ENCODE measurements around the gene SLC9A3.

DNA sequence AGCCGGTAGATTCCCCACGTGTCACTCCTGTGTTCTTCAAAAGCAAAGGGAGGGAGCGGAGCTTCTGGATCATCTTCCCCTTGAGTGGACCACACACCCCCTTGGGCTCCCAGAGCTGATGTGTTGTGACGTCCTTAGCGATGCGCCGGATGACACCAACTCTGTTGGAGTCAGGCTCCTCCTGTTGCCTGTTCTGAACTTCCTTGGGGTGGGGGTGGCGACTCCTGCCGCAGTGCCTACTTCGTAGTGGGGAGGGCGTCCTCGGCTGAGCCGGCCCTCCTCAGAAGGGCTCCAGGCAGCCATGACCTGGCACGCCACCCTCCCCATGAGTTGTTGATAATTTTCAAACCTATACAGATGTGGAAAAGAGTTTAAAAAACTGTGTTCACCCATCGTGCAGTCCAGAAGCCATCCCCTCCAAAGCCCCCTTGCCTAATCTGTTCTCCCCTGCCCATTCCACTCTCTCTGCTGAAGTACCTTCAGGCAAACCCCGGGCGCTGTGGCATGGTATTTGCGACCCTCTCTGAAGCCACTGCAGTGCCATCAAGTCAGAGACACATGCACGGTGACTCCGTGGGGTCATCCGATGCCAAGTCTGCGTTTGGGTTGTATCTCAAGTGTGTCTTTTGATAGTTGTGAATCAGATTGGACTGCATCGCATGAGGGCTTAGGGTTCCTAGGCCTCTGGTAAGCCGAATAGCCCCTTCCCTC, 64.5 kb downstream of the SLC9A3 start:
- TF ChIP-seq CEBPB (IDR thresholded peaks at IDR 0.05) (no peak), FOXM1 (IDR thresholded peaks at IDR 0.05; ENCODE audit: borderline replicate concordance, low read depth) (no peak), EP300 (IDR thresholded peaks at IDR 0.05; ENCODE audit: borderline replicate concordance) (no peak), TAF1 (IDR thresholded peaks at IDR 0.05; ENCODE audit: low read depth) (no peak), YY1 (IDR thresholded peaks at IDR 0.05; ENCODE audit: low read depth) (no peak), NFIC (IDR thresholded peaks at IDR 0.05) (no peak), ZBTB7A (IDR thresholded peaks at IDR 0.05; ENCODE audit: low read depth) (no peak), CREB1 (IDR thresholded peaks at IDR 0.05; ENCODE audit: low read depth) (no peak), RAD21 (IDR thresholded peaks at IDR 0.05; ENCODE audit: low read depth) (no peak)
- TF ChIP-seq, protein P1, sequence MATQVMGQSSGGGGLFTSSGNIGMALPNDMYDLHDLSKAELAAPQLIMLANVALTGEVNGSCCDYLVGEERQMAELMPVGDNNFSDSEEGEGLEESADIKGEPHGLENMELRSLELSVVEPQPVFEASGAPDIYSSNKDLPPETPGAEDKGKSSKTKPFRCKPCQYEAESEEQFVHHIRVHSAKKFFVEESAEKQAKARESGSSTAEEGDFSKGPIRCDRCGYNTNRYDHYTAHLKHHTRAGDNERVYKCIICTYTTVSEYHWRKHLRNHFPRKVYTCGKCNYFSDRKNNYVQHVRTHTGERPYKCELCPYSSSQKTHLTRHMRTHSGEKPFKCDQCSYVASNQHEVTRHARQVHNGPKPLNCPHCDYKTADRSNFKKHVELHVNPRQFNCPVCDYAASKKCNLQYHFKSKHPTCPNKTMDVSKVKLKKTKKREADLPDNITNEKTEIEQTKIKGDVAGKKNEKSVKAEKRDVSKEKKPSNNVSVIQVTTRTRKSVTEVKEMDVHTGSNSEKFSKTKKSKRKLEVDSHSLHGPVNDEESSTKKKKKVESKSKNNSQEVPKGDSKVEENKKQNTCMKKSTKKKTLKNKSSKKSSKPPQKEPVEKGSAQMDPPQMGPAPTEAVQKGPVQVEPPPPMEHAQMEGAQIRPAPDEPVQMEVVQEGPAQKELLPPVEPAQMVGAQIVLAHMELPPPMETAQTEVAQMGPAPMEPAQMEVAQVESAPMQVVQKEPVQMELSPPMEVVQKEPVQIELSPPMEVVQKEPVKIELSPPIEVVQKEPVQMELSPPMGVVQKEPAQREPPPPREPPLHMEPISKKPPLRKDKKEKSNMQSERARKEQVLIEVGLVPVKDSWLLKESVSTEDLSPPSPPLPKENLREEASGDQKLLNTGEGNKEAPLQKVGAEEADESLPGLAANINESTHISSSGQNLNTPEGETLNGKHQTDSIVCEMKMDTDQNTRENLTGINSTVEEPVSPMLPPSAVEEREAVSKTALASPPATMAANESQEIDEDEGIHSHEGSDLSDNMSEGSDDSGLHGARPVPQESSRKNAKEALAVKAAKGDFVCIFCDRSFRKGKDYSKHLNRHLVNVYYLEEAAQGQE (IDR thresholded peaks at IDR 0.05; ENCODE audit: low read depth) = no peak
- TF ChIP-seq, protein P2, sequence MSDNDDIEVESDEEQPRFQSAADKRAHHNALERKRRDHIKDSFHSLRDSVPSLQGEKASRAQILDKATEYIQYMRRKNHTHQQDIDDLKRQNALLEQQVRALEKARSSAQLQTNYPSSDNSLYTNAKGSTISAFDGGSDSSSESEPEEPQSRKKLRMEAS (IDR thresholded peaks at IDR 0.05) = no peak

All from Ishikawa (cell line).